ENCODE measurements around the gene QPRT.
A peak's percentile ranks its signal among the peaks of the same experiment; 100 is the strongest.
"Not testable (repeated sequence)": the region's sequence is repeated elsewhere in the genome, so short reads cannot be mapped to it uniquely, and the experiment has no call there.

QPRT gene

GRCh38 chr16:29708917-29709600, 30.1 kb downstream of the QPRT start:
- Histone ChIP-seq H3K4me2 (ENCODE audit: low read depth, low read length) (no peak overlapping the region), H3K4me3 (ENCODE audit: low read length) (no peak overlapping the region), H3K9ac (ENCODE audit: low read length) (no peak overlapping the region), H2AFZ (ENCODE audit: low read length) (no peak overlapping the region), H3K4me1 (ENCODE audit: low read length) (no peaks in the 10 kb centered on the region), H3K27ac (ENCODE audit: low read length) (no peak overlapping the region), H3F3A (ENCODE audit: insufficient read depth, low read length) (no peaks in the 10 kb centered on the region), H3K36me3 (replicated peaks; ENCODE audit: insufficient read depth, low read length) (no peaks in the 10 kb centered on the region), H3K27me3 (replicated peaks; ENCODE audit: insufficient read depth, low read length) (no peaks in the 10 kb centered on the region), H4K20me1 (ENCODE audit: insufficient read depth, low read length) (no peaks in the 10 kb centered on the region), H3K9me3 (replicated peaks; ENCODE audit: insufficient read depth, low read length) (no peaks in the 10 kb centered on the region), H3K9me2 (replicated peaks; ENCODE audit: insufficient read depth, low read length) (no peaks in the 10 kb centered on the region), H3K79me2 (ENCODE audit: low read length) (no peaks in the 10 kb centered on the region)
- no peak for DNase-seq
- TF ChIP-seq CTCF (IDR thresholded peaks at IDR 0.05; ENCODE audit: low read length) (no peak), EZH2 (optimal IDR thresholded peaks at IDR 0.05; ENCODE audit: low read depth, low read length) (no peak), EZH2phosphoT487 (IDR thresholded peaks at IDR 0.05; ENCODE audit: low read length) (no peak)

- not testable (repeated sequence) for H3K27me3 ChIP-seq (replicated peaks; ENCODE audit: insufficient read depth, low read length); H3K9ac ChIP-seq (ENCODE audit: low read length); H3K4me3 ChIP-seq (ENCODE audit: low read length); H3K79me2 ChIP-seq (ENCODE audit: low read length); H3K4me2 ChIP-seq (ENCODE audit: low read depth, low read length); H3K36me3 ChIP-seq (replicated peaks; ENCODE audit: insufficient read depth, low read length); H3K9me3 ChIP-seq (replicated peaks; ENCODE audit: insufficient read depth, low read length); H2AFZ ChIP-seq (ENCODE audit: low read length); H4K20me1 ChIP-seq (ENCODE audit: insufficient read depth, low read length); H3F3A ChIP-seq (ENCODE audit: insufficient read depth, low read length); H3K9me2 ChIP-seq (replicated peaks; ENCODE audit: insufficient read depth, low read length); DNase-seq; H3K4me1 ChIP-seq (ENCODE audit: low read length); H3K27ac ChIP-seq (ENCODE audit: low read length)
Observed at GRCh38 chr16:29709657-29710056, 30.7 kb downstream of the QPRT start.

GRCh38 chr16:29710227-29711219, 31.5 kb downstream of the QPRT start:
- Histone ChIP-seq H3K9me2 (replicated peaks; ENCODE audit: insufficient read depth, low read length) (no peaks in the 10 kb centered on the region), H3K4me3 (ENCODE audit: low read length) (no peak overlapping the region), H3K27ac (ENCODE audit: low read length) (no peak overlapping the region), H3K36me3 (replicated peaks; ENCODE audit: insufficient read depth, low read length) (no peaks in the 10 kb centered on the region), H3K9ac (ENCODE audit: low read length) (no peak overlapping the region), H3K4me2 (ENCODE audit: low read depth, low read length) (peak overlapping the region; percentile 53; the same call in 1 of the 2 replicates), H3F3A (ENCODE audit: insufficient read depth, low read length) (no peaks in the 10 kb centered on the region), H3K4me1 (ENCODE audit: low read length) (no peaks in the 10 kb centered on the region), H3K79me2 (ENCODE audit: low read length) (no peaks in the 10 kb centered on the region), H2AFZ (ENCODE audit: low read length) (0 out of 2 replicates have a peak overlapping the region, but pooled peaks have one; percentile 16), H3K27me3 (replicated peaks; ENCODE audit: insufficient read depth, low read length) (no peaks in the 10 kb centered on the region), H4K20me1 (ENCODE audit: insufficient read depth, low read length) (no peaks in the 10 kb centered on the region), H3K9me3 (replicated peaks; ENCODE audit: insufficient read depth, low read length) (no peaks in the 10 kb centered on the region)
- peak; percentile 72 for TF ChIP-seq CTCF (IDR thresholded peaks at IDR 0.05; ENCODE audit: low read length)
- TF ChIP-seq EZH2phosphoT487 (IDR thresholded peaks at IDR 0.05; ENCODE audit: low read length) = no peak
- DNase-seq = peak; percentile 76
